Peyer's patch (tissue), 4 donors: ENCODE data around the gene YIPF4. TPM values are rescaled to one million over a fixed set of nuclear protein-coding genes. Genes with fewer than 3 reads are reported as not detected.

Source experiments
- DNase-seq, 3 donors: peaks; one replicate each; pipeline ENCODE4 v3.0.0-alpha.2; 2017 to 2019
- H3K27ac ChIP-seq, 4 donors: fragments of 200-600 bp; sonication (generic); one replicate each; pipeline ENCODE4 v1.5.1; 2016 to 2019
- H3K27me3 ChIP-seq, 2 donors: fragments of 200-600 bp; sonication (generic); one replicate each; pipeline ENCODE4 v1.5.1; 2019
- H3K36me3 ChIP-seq, 3 donors: fragments of 200-600 bp; sonication (generic); one replicate each; pipeline ENCODE4 v1.5.1; 2016 to 2019
- H3K4me1 ChIP-seq, 4 donors: fragments of 200-600 bp; sonication (generic); one replicate each; pipeline ENCODE4 v1.5.1; 2016 to 2019
- H3K4me3 ChIP-seq, 4 donors: fragments of 200-600 bp; sonication (generic); 1 replicate in 3 of 4; 2 replicates in 1 of 4; pipeline ENCODE4 v1.5.1; 2016 to 2019; ENCODE audit warnings: mild to moderate bottlenecking in 1 of 4
- H3K9me3 ChIP-seq, 4 donors: fragments of 200-600 bp; sonication (generic); one replicate each; pipeline ENCODE4 v1.5.1; 2016 to 2019; ENCODE audit warnings: mild to moderate bottlenecking in 1 of 4
- POLR2A ChIP-seq, 2 donors: fragments of 450-650 bp; IDR thresholded peaks; one replicate each; pipeline ENCODE4 v1.5.1; 2017; ENCODE audit warnings: antibody characterized with exemption in 2 of 2, mild to moderate bottlenecking in 2 of 2, moderate library complexity in 2 of 2
- total RNA-seq, 4 donors: library from RNA; depleted of rRNA; stranded (reverse); fragments of >200 nt; gene quantifications; one replicate each; pipeline ENCODE4 v1.1.0, GENCODE V29; 2016
- TF ChIP-seq, protein P1 (sequence below), 6 experiments: fragments of 450-650 bp in 4 of 6; fragments of 200-600 bp in 2 of 6; sonication (generic) in 1 of 6; IDR thresholded peaks; one replicate each; pipeline ENCODE4 v1.5.1; 2017 to 2019; ENCODE audit warnings: antibody characterized with exemption in 6 of 6, mild to moderate bottlenecking in 3 of 6, moderate library complexity in 1 of 6

Gene YIPF4
- total RNA-seq, result 10 to 100 TPM; 12.4 to 19.6 (median 15.4) TPM

DNA sequence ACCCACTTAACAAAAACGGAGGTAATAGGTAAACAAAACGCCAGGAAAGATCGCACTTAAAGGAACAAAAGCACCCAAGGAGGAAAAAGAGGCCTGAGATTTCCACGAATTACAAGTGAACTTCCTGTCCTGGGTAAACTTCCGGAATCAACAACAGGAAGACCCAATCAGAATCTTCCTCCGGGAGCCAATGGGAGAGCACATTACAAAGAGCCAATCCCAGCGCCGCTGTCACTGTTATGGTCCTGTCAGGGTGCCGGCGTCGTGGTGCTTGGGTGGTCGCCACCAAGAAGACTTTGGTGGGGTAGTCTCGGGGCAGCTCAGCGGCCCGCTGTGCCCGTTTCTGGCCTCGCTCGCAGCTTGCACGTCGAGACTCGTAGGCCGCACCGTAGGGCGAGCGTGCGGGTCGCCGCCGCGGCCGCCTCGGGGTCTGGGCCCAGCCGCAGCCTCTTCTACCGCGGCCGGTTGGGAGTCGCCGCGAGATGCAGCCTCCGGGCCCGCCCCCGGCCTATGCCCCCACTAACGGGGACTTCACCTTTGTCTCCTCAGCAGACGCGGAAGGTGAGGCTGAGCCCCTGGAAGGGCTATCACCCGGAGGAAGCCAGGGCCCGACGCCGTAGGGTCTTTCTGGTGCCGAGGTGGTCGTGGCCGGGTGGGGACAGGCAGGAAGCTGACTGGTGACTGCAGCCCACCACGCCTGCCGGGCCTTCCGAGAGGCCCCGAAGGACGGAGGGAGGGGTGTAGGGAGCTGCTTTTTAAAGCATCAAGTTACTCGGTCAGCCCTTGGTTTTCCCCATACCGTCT, at the start of gene YIPF4:
Gene YIPF4 (plus strand): TSS at position 231 of the 804 bp plus-strand sequence. CDS start 252 bp downstream, at position 483.
- no peaks in the 10 kb centered on the region for H3K9me3 ChIP-seq
- peak within 1 kb of the TSS; percentile 76 to 98 (median 91) for H3K4me3 ChIP-seq
- TF ChIP-seq POLR2A (IDR thresholded peaks at IDR 0.05), result peak; percentile 17 to 55
- TF ChIP-seq, protein P1, sequence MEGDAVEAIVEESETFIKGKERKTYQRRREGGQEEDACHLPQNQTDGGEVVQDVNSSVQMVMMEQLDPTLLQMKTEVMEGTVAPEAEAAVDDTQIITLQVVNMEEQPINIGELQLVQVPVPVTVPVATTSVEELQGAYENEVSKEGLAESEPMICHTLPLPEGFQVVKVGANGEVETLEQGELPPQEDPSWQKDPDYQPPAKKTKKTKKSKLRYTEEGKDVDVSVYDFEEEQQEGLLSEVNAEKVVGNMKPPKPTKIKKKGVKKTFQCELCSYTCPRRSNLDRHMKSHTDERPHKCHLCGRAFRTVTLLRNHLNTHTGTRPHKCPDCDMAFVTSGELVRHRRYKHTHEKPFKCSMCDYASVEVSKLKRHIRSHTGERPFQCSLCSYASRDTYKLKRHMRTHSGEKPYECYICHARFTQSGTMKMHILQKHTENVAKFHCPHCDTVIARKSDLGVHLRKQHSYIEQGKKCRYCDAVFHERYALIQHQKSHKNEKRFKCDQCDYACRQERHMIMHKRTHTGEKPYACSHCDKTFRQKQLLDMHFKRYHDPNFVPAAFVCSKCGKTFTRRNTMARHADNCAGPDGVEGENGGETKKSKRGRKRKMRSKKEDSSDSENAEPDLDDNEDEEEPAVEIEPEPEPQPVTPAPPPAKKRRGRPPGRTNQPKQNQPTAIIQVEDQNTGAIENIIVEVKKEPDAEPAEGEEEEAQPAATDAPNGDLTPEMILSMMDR (IDR thresholded peaks at IDR 0.05), result no peak
- peak within 1 kb of the TSS; percentile 80 to 89 (median 85) for H3K27ac ChIP-seq
- DNase-seq, result peak; percentile 88 to 95 (median 90)
- peaks cover 0 to 15% (median 3%) of the 10 kb centered on the region in 4 donors for H3K4me1 ChIP-seq
- H3K27me3 ChIP-seq, result no peaks in the 10 kb centered on the region
- H3K36me3 ChIP-seq, result peaks cover 0 to 23% (median 0%) of the 10 kb centered on the region in 3 donors

DNA sequence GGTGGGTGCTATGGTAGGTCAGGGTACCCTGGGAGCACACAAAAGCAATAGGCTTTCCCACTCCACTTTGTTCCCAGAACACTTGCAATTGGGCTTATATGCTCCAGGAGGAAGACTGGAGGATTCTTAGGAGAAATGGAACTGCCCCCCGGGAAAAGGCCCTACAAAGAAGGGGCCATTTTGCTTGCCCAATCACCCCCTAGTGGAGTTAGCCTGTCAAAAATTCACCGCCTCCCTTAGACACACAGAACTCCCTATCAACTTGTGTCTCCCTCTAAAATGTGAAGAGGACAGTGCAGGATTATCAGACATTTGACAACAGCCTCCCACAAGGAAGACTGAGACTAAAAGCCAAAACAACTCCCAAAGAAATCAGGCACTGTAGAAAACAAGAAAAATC, 49.5 kb upstream of the YIPF4 start:
- DNase-seq, result no peak
- TF ChIP-seq POLR2A (IDR thresholded peaks at IDR 0.05), result no peak
- TF ChIP-seq, protein P1 (IDR thresholded peaks at IDR 0.05), result no peak
- H3K27ac ChIP-seq, result no peak overlapping the region

DNA sequence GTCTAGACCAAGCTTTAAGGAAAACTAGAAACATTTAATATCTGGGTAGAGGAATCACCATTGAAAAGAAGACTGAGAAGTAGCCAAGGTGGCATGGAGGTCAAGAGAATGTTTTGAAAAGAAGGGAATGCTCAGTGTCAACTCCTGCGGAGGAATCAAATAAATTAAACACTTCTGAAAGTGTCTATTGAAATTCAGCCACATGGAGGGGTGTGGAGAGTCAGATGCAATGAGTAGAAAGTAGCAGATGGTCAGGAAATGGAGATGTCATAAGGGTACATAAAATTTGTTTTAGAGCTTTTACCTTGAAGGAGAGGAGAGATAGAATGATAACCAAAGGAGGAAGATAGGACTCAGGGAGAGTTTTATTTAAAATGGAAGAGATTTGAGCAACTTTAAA, 48.1 kb upstream of the YIPF4 start:
- no peak for TF ChIP-seq POLR2A (IDR thresholded peaks at IDR 0.05)
- TF ChIP-seq, protein P1 (IDR thresholded peaks at IDR 0.05), result no peak
- H3K4me3 ChIP-seq, result no peak overlapping the region
- peaks cover 0 to 4% (median 0%) of the 10 kb centered on the region in 3 donors for H3K36me3 ChIP-seq
- no peak for DNase-seq
- no peaks in the 10 kb centered on the region for H3K4me1 ChIP-seq
- H3K27ac ChIP-seq, result no peak overlapping the region
- no peaks in the 10 kb centered on the region for H3K27me3 ChIP-seq
- H3K9me3 ChIP-seq, result no peaks in the 10 kb centered on the region

More for the DNA sequence above, 49.5 kb upstream of the YIPF4 start:
- no peaks in the 10 kb centered on the region for H3K9me3 ChIP-seq
- H3K4me3 ChIP-seq, result no peak overlapping the region
- H3K4me1 ChIP-seq, result no peaks in the 10 kb centered on the region
- peaks cover 0 to 12% (median 0%) of the 10 kb centered on the region in 3 donors for H3K36me3 ChIP-seq
- H3K27me3 ChIP-seq, result no peaks in the 10 kb centered on the region

DNA sequence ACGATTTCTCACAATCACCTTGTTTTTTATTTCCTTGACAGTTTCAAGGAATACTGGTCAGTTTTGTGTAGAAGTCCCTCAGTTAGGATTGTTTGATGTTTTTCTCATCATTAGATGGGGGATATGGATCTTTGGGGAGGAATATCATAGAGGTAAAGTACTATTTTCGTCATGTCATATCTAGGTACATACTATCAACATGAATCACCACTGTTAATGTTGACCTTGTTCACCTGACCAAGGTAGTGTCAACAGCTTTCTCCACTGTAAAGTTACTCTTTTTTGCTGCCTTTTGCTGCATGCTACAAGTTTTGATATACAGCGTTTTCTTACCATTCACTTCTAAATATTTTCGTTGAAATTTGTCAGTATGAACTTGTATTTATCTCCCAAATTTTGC, 45.7 kb upstream of the YIPF4 start:
- H3K27me3 ChIP-seq, result no peaks in the 10 kb centered on the region
- H3K27ac ChIP-seq, result no peak overlapping the region
- TF ChIP-seq POLR2A (IDR thresholded peaks at IDR 0.05), result no peak
- TF ChIP-seq, protein P1 (IDR thresholded peaks at IDR 0.05), result no peak
- no peak overlapping the region for H3K4me3 ChIP-seq
- no peaks in the 10 kb centered on the region for H3K4me1 ChIP-seq
- DNase-seq, result no peak
- H3K9me3 ChIP-seq, result no peaks in the 10 kb centered on the region
- H3K36me3 ChIP-seq, result no peaks in the 10 kb centered on the region

DNA sequence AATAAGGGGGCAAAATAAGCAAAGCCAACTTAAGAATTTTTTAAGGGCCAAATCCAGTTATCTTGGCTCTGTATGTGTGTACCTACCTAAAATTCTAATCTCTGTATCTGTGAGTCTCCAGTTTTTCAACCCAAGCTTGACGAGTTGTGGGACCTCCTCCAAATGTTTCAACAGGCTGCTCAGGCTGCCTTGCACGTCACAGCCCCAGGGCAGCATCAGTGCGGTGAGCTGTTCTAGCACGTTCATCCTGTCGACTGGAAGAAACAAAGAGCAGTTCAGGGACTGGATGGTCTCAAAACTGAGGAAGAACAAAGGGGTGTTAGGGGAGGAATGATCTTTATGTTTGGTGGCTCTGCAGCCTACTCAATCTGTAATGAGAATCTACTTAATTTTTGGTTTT, 42.4 kb upstream of the YIPF4 start:
- TF ChIP-seq, protein P1 (IDR thresholded peaks at IDR 0.05), result no peak
- TF ChIP-seq POLR2A (IDR thresholded peaks at IDR 0.05), result no peak
- Histone ChIP-seq H3K36me3 (no peaks in the 10 kb centered on the region), H3K4me3 (no peak overlapping the region), H3K9me3 (no peaks in the 10 kb centered on the region), H3K4me1 (no peaks in the 10 kb centered on the region), H3K27ac (no peak overlapping the region), H3K27me3 (no peaks in the 10 kb centered on the region)
- no peak for DNase-seq
